NCI-H2196 treated with DMSO at 0.1 percent for 48 hours (cell line): ENCODE results near the gene SNAI3.
"Not testable (repeated sequence)": the region's sequence is repeated elsewhere in the genome, so short reads cannot be mapped to it uniquely, and the experiment has no call there.

ENCODE experiments used
- DNase-seq: peaks from one replicate; lab custom pipeline; 2025; ENCODE audit not compliant: unreplicated experiment; lab: John Stamatoyannopoulos, UW

Gene SNAI3

DNA sequence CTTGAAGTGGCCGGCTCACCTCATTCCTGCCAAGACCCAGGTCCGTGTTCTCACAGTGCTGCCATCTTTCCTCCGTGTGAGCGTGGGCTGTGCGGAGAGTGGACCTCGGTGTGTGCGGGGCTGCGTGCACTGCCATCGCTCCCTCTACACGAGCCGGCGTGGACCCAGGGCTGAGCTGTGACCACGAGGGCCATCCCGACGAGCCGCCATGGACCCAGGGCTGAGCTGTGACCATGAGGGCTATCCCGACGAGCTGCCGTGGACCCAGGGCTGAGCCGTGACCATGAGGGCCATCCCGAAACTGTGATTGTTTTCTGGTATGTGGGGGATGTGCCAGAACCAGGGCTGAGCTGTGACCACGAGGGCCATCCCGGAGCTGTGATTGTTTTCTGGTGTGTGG, 14.5 kb downstream of the SNAI3 start:
- no peak for DNase-seq

DNA sequence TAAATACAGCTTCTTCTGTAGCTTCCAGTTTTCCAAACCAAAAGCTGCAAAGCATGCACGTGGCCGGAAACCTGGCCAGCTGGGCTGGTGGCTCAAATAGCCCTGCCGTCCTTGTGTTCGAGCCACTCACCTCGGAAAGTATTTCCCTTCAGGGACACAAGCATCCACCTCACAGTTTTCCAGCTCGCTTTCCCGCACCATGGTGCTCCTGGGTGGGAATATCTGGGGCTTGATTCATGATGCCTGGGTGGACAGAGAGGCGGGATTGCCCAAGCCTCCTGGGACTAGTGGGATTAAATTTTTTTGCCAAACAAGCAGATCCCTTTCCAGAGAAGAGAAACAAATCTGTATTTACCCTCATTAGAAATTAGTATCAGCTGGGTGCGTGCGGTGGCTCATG, 16.3 kb downstream of the SNAI3 start:
- DNase-seq = no peak

DNA sequence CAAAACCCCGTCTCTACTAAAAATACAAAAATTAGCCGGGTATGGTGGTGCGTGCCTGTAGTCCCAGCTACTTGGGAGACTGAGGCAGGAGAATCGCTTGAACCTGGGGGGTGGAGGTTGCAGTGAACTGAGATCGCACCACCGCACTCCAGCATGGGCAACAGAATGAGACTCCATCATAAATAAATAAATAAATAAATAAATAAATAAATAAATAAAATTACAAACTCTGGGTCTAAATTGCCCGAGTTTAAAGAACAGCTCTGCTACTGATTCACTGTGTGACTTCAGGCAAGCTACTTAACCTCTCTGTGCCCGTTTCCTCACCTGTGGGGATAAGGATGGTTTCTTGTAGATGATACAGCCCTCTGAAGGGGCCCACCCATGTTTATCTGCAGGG, 16.8 kb downstream of the SNAI3 start:
- DNase-seq = not testable (repeated sequence)

DNA sequence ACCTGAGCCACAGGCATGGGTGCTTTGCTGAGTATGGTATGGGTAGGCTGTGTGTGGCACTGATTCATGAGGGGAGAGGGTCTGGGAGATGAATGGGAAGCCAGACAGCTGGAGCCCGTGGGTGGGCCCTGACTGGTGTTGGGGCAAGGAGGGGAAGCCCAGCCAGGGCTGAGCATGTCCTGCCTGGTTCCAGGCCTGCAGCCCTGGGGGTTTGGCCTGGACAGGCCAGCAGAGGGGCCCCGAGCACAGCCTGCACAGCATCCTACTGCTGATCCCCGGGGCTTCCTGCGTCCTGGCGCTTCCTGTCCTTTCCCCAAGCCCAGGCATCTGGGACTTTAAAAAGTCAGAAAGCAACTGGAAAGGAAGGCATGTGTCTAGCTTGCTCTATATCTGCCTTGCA, 18.8 kb downstream of the SNAI3 start:
- DNase-seq = no peak

DNA sequence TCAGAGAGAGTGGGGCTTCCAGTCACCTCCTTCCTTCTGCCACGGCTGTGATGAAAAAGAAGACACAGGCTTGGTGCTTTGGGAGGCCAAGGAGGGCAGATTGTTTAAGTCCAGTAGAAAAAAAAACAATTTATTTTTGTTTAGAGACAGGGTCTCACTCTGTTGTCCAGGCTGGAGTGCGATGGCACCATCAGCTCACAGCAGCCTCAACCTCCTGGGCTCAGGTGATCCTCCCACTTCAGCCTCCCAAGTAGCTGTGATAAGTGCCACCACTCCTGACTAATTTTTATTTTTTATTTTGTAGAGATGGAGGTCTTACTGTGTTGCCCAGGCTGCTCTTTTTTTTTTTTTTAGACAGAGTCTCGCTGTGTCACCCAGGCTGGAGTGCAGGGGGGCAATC, 20.7 kb downstream of the SNAI3 start:
- DNase-seq = no peak

DNA sequence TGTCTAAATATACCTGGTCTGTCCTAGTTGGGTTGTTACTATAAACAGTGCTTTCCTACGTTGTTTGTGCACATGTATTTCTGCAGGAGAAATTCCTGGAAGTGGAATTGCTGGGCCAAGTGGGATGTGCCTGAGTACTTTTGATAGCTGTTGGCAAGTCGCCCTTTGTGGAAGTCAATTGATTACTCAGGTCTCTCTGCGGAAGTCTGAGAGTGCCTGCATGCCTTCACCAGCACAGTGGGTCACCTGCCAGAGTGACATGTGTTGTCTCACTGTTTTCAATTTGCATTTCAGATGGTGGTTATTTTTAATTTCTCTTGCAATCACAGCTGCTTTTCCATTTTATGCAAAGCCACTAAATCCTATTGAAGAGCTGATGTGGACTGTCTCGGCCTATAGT, 21.2 kb downstream of the SNAI3 start:
- no peak for DNase-seq

DNA sequence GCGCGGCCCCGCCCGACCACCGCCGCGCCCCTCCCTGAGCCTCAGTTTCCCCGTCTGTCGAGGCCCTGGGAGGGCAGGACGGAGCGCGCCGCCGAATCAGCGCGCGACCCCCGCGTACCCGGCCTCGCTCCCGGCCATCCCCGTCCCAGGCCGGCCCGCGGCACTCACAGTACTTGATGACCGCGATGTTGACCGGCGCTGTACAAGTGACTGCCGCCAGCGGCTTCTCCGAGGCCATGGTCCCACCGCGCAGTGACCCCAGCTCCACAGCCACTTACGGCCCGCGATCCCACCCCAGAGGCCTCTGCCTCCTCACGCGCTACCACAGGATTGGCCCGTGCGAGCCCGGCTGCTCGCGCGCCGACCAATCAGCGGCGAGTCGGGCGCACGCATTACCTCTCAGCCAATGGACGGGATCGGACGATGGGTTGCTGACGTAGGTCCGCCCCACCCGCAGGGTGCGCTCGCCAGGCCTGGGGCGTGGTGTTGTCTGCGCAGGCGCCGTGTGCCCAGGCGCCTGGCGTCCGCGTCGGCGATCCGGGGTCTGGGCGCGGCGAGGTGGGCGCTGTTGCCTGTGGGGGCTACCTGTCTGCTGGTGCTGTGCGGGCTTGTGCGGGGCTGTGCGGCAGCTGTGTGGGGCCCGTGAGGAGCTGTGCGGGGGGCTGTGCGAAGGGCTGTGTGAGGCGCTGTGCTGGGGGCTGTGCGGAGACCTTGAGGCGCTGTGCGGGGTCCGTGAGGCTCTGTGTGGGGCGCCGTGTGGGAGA, 23.3 kb downstream of the SNAI3 start, which contains the start of gene MVD:
Gene MVD (minus strand): TSS at position 249 of the 764 bp plus-strand sequence. CDS start 11 bp downstream, at position 238.
- peak; percentile 66 for DNase-seq

DNA sequence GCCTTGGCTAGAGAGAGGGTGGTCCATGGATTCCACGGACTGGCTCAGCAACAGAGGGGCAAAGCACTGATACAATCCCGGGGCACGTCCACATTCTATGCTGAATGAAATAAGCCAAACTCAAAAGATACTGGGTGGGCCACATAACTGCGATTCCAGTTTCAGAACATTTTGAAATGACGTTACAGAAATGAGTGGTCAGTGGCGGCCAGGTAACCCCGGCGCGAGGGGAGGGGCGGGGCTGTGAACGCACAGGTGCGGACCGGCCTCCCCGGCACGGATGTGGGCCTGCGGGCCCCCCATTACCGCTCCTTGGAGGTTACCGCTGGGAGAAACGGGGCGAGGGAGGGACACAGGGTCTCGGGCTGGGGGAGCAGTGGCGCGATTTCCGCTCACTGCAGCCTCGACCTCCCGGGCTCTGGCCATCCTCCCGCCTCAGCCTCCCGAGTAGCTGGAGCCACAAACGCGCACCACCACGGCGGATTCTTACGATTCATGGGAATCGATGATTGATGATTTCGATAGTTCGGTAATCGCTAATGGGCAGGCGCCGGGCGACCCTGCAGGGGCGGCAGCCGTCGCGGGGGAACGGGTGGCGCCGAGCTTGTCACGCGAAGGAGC, 24.0 kb downstream of the SNAI3 start:
- DNase-seq = no peak

DNA sequence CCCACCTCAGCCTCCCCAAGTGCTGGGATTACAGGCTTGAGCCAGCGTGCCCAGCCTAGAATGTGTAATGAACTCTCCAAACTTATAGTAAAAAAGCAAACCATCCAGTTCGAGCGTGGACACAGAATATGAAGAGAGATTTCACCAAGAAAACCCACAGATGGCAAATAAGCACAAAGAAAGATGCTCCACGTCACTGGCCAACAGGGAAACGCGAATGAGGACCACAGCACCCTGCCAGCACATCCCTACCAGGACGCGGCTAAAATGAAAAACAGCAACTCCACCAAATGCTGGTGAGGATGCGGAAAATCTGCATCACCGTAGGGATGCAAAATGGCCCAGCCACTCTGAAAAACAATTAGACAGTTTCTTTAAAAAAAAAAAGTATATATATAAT, 24.8 kb downstream of the SNAI3 start:
- no peak for DNase-seq

DNA sequence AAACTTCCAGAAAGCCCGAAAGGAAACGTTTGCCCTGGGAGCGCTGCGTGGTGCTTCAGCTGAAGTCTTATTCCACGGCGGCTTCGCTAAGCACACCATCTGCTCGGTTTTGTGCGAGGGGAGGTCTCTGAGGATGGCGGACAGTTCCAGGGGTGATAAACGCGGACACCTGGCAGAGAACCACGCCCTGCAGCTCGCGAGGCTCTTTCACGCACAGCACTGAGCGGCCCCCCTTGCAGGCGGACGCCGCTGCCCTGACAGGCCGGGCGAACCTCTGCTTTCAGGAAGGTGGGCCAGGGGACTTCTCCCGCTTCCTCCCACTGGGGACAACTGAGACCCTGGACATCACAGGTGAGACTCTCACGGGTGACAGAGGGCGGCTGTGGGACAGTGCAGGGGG, 27.1 kb downstream of the SNAI3 start:
- no peak for DNase-seq

DNA sequence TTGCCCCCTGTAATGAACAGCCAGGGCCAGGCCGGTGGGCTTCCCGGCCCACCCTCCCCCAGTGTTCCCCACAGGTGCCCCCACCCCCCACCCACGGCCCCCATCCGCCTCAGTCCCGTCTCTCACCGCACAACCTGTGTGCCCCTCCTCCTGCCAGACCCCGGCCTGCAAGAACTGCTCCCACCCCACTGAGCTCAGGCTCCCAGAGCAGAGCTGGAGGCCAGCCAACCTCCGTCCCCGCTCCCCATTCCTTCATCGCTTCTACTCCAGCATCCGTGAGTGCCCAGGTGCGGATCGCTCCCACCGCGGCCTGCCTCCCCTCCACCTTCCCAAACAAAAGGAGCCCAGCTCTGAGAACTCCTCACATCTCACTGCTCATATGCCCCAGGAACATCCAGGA, 27.6 kb downstream of the SNAI3 start:
- no peak for DNase-seq

DNA sequence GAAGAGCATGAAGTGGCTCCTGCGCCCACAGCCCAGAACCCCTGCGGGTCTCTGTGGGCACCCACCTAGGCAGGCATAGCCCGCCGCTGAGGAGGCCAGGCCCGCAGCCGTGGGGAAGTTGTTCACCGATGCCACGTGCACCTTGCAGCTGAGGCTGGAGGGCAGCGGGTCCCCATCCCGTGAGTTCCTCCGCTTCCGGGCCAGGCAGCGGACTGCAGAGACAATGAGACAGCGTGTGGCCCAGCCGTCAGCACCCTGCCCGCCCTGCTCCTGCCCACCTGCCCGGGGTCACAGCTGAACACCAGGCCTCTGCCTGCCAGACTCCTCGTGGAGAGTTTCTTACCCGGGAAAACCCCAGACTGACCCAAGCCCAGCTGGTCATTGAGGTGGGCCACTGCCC, 28.9 kb downstream of the SNAI3 start:
- DNase-seq = no peak

DNA sequence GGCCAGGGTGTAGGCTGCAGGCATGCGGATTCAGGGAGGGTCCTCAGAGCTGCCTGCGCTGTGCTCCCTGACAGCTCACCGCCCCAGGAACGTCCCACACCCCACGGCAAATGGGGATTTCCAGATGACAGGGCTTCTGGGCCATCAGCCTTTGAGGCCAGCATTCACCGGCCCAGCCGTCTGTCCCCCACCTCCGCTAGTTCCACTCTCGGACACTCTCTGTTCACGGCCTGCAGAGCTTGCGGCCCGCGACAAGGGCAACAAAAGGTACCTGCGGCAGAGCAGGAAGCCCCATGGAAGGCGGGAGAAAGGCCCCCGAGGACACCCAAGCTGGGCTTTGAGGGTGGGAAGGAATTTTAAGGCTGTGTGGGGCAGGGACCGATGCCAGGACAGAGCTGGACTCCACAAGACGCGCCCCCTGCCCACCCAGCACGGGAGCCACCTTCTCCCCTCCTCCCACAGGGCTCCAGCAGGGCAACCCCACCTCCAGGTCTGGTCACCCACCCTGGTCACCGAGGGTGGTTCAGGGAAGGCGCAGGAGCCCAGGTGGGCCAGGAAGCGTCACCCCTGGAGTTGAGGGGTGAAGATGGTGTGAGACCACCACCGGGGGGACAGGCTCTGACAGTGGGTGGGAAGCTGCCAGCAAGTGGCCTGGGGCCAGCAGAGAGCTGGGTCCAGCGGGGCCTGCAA, 29.9 kb downstream of the SNAI3 start:
- DNase-seq = no peak

DNA sequence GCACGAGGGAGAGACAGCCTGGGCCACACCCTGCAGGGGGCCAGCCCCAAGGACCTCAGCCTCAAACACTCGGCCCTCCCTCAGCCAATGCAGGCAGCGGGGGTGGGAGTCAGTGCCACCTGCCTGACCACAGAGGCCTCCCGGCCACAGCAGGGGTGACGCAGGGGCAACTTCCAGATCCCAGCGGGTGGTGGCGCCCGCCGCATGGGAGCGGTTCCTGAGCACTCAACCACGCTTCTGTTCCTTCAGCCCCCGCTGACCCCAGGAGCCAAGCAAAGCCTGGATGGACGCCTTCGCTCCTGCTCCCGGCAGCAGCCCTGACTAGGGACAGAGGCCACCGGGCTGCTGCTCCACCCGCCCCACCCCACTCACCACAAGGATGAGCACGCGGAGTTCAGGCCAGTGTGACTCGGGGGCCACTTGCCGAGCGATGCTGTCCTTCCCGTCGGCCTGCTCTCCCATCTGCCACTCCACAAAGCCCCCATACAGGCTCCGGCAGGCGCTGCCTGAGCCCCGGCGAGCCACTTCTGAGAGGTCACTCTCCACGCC, 30.5 kb downstream of the SNAI3 start:
- DNase-seq = no peak

DNA sequence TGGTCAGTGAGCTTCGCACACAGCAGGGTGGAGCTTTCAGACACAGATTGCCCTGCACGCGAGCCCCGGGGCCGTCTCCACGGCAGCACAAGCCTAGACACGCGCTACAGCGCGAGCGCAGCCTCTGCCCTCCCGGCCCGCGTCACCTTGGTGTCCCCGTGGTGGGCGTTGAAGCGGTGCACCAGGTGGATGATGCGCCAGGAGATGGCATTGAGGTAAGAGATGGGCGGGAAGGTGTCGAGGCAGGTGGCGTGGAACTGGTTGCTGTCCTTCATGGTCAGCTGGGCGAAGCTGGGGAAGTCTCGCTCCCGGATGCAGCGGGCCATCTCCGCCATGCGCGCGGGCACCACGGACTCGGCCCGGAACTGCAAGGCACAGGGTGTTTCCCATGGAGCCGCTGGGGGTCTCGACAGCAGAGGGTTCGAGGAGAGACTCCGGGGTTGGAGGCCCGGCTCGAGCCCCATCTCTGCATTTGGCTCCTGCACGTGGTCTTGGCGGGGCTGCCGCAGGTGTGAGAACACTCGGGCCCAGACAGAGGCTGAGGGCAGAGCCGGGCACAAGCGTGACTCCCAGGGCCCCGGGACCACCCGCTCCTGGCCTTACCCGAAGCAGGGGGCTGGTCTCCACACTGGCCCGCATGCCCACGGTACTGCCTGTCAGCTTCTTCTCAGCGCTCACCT, 31.1 kb downstream of the SNAI3 start:
- DNase-seq = no peak

DNA sequence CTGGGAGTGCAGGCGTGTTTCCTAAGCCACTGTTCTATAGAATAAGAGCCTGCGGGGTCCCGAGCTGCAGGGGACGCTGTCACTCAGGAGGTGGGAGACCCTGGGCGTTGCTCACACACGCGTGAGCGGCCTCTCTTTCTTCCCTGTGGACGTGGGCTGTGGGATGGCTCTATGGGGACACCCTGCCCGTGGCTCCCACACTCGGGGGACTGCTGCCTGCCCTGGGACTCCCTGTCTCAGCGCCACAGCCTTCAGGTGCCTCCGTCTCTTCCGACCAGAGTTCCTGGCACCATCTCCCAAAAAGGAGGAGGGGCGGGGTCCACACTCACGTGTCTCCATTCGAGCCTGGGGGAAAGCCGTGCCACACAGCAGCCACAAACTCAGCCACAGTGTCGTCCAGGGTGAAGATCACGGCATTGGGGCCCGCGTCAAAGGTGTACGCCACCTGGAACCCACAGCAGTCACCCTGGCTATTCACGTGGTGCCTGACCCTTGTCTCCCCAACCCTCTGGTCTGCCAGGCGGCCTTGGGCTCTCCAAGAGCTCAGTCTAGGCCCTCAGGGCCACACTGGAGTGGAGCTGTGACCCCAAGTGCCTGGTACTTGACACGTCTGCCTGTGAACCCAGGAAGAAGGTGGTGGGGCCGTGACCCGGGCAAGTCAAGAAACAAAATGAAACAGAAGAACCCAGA, 31.8 kb downstream of the SNAI3 start:
- DNase-seq = no peak

DNA sequence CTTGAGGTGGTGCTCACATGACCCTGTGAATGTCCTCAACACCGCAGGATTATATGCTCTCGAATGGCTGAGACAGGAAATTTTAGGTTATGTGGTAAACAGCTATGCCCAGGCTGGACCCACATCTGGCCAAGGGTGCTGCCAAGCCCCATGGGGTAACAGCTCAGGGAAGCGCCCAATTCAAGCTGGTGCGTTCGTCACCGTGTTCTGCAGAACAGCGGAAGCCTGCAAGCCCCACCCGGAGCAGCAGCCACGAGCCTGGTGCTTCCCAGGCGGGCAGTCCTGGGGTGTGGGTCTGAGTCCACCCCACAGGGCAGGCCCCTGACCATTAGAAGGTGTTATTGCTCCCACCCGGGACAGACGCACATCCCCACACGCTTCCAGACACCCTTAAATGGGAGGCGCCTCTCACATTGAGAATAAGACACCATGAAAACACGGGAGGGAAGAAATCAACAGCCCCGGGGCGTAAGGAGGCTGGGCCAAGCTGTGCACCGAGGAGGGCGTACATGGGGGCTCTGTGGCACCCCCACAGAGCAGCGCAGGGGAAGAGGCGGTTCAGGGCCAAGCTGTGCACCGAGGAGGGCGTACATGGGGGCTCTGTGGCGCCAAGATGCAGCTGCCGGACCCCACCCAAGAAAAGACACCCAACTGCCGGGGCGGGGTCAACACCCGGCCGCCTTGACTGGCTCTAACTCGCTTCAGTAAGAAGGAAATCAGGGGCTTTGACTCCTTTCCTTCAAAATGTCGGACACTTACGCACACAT, 32.5 kb downstream of the SNAI3 start:
- DNase-seq = no peak

DNA sequence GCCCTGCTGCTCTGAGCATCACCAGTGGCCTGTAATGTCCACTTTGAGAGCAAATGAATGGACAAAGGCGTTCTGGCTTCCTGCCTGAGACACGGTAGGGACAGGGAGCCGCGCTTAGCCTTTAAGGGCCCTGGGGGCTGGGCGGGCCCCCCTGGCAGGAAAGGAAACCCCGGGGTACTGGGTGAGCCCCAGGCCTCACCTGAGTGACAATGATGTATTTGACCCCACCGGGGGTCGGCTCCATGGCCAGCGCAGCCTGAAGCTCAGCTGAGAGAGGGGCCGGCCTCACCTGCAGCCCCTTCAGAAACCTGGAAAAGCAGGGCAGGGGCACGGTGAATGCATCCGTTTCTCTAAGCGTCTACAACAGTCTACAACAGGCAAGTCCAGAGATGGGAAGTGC, 33.2 kb downstream of the SNAI3 start:
- DNase-seq = no peak

DNA sequence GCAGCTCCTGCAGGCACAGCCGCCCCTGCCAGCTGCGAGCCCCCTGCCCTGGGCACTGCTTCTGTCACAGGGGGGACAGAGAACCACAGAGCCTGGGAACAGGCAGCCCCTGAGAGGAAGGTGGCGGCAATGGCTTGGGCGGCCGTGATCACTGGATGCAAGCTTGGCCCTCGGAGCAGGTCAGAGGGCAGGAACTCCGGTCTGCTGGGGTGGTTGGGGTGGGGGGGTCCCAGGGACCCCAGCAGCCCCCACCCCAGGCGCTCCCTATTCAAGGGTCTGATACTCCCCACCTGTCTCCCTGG, 33.6 kb downstream of the SNAI3 start:
- DNase-seq = no peak
